Endothelial cell of coronary artery (primary cell): ENCODE results near the gene KISS1. TPM values are rescaled to one million over a fixed set of nuclear protein-coding genes. Genes with fewer than 3 reads are reported as not detected.

Experiments
- total RNA-seq: library from RNA; depleted of rRNA; stranded (reverse); fragments of >200 nt; gene quantifications from 2 replicates; pipeline ENCODE4 v1.2.3, GENCODE V29; 2014

Gene KISS1
- total RNA-seq = 0.45 and 0.56 TPM in 2 replicates

GRCh38 chr1:204196068-204196795, at the start of gene KISS1:
Gene KISS1 (minus strand): TSS chr1:204196491. CDS start chr1:204192876, 3,615 bp downstream.

GRCh38 chr1:204213668-204214662, 17.7 kb upstream of the KISS1 start, which contains the start of gene GOLT1A:
Gene GOLT1A (minus strand): TSS chr1:204213988. CDS start chr1:204213906, 82 bp downstream.

GRCh38 chr1:204166219-204166618, 30.1 kb downstream of the KISS1 start, which contains the start of gene REN:
Gene REN (minus strand): TSS chr1:204166337. CDS start chr1:204166293, 44 bp downstream.

GRCh38 chr1:204151552-204152309, 44.6 kb downstream of the KISS1 start, which contains the start of gene ETNK2:
Gene ETNK2 (minus strand): TSS chr1:204152044. CDS start chr1:204151852, 192 bp downstream.

Other genes starting within 250 kb of the KISS1 start
- gene SOX13, start 123.4 kb downstream of the KISS1 start, total RNA-seq = 20.0 and 21.5 TPM in 2 replicates
- 7.5 and 14.3 TPM in 2 replicates for gene ETNK2, start 44.4 kb downstream of the KISS1 start, total RNA-seq
- not detected in 2 replicates for gene REN, start 30.2 kb downstream of the KISS1 start, total RNA-seq
- 0.09 TPM in 1 of 2 replicates, not detected in the other for gene GOLT1A, start 17.5 kb upstream of the KISS1 start, total RNA-seq
- 2.9 and 5.0 TPM in 2 replicates for gene PLEKHA6, start 163.4 kb upstream of the KISS1 start, total RNA-seq
- gene PPP1R15B, start 215.3 kb upstream of the KISS1 start, total RNA-seq = 23.8 and 27.4 TPM in 2 replicates